Mucosa of descending colon (tissue), 3 donors: Measurements from ENCODE around the gene BMPER. TPM values are rescaled to one million over a fixed set of nuclear protein-coding genes. Genes with fewer than 3 reads are reported as not detected.
A peak's percentile ranks its signal among the peaks of the same experiment; 100 is the strongest.

Experiments
- ATAC-seq: fragments of 200-7000 bp; cut with Tn5 transposase; one replicate; pipeline ENCODE4 v1.9.1; 2020; ENCODE audit warnings: mild to moderate bottlenecking, moderate library complexity
- DNase-seq, 3 donors: peaks; one replicate each; pipeline ENCODE4 v3.0.0-alpha.2; 2020
- H3K36me3 ChIP-seq: fragments of 200-600 bp; one replicate; pipeline ENCODE4 v1.8.0; 2021; ENCODE audit warnings: low read depth, mild to moderate bottlenecking
- H3K4me1 ChIP-seq: fragments of 200-600 bp; one replicate; pipeline ENCODE4 v1.8.0; 2021; ENCODE audit warnings: low read depth, mild to moderate bottlenecking
- H3K4me3 ChIP-seq: fragments of 200-600 bp; one replicate; pipeline ENCODE4 v1.8.0; 2021; ENCODE audit warnings: mild to moderate bottlenecking
- H3K9me3 ChIP-seq: fragments of 200-600 bp; one replicate; pipeline ENCODE4 v1.8.0; 2021; ENCODE audit warnings: mild to moderate bottlenecking
- CTCF ChIP-seq: fragments of 200-600 bp; IDR thresholded peaks from one replicate; pipeline ENCODE4 v1.8.0; 2022; ENCODE audit warnings: antibody characterized with exemption, mild to moderate bottlenecking
- intact Hi-C, 2 donors: fragments of 100-400 bp; cut with DNase I in 1 of 2; cut with micrococcal nuclease in 1 of 2; formaldehyde crosslinking; loops; one replicate each; pipeline versions ENCODE4 v1.11.0 to v1.11.1; 2022; cut with DNase I, micrococcal nuclease
- total RNA-seq, 3 donors: library from RNA; stranded (reverse); fragmentation: NEBNext Ultra II Directional in 2 of 3; extraction: Animal tissue kit (Norgen Biotek cat#: 25700) in 2 of 3; gene quantifications; one replicate each; pipeline versions ENCODE4 v1.2.1 to v1.2.4, GENCODE V29; 2021 to 2023
- donor health status: DM: no; HTN: no; CAD: no; lungs with moderate emphysema.
- donor health status: DM: no; HTN: no; CAD: no.
- donor health status: DM: no; HTN: yes; CAD: no.

Gene BMPER
- total RNA-seq, 3 donors from 2014 or later = 1.3 to 2.0 (median 1.4) TPM

GRCh38 chr7:33901847-33902246 lies 3.5 kb upstream of the BMPER start:
- H3K4me3 ChIP-seq = no peak overlapping the region
- peaks cover 8% of the 10 kb centered on the region for H3K4me1 ChIP-seq
- intact Hi-C loops = no loop called here
- DNase-seq = no peak
- no peak for ATAC-seq
- H3K36me3 ChIP-seq = no peaks in the 10 kb centered on the region
- H3K9me3 ChIP-seq = no peaks in the 10 kb centered on the region
- TF ChIP-seq CTCF = no peak

GRCh38 chr7:33902746-33903145 lies 2.6 kb upstream of the BMPER start:
- DNase-seq = no peak
- no peaks in the 10 kb centered on the region for H3K36me3 ChIP-seq
- intact Hi-C loops = no loop called here
- H3K9me3 ChIP-seq = no peaks in the 10 kb centered on the region
- TF ChIP-seq CTCF = no peak
- H3K4me1 ChIP-seq = peaks cover 8% of the 10 kb centered on the region
- ATAC-seq = no peak
- no peak overlapping the region for H3K4me3 ChIP-seq

- H3K4me1 ChIP-seq = peaks cover 8% of the 10 kb centered on the region
- peak; percentile 60 for ATAC-seq
- intact Hi-C loops = no loop called here
Observed at GRCh38 chr7:33903791-33904680, 1.3 kb upstream of the BMPER start.

GRCh38 chr7:33904681-33905388 lies 504 bp upstream of the BMPER start:
- peaks cover 8% of the 10 kb centered on the region for H3K4me1 ChIP-seq
- intact Hi-C loops = no loop called here
- DNase-seq = peak; percentile 10 to 45 (median 30)
- H3K9me3 ChIP-seq = no peaks in the 10 kb centered on the region
- no peaks in the 10 kb centered on the region for H3K36me3 ChIP-seq
- ATAC-seq = peak; percentile 74
- no peak for TF ChIP-seq CTCF
- no peak overlapping the region for H3K4me3 ChIP-seq

More at GRCh38 chr7:33903791-33904680, 1.3 kb upstream of the BMPER start:
- no peak for TF ChIP-seq CTCF
- Histone ChIP-seq H3K4me3 (no peak overlapping the region), H3K36me3 (no peaks in the 10 kb centered on the region), H3K9me3 (no peaks in the 10 kb centered on the region)
- peak; percentile 17 to 53 (median 33) for DNase-seq

GRCh38 chr7:33906697-33907096 lies 1.4 kb downstream of the BMPER start:
- TF ChIP-seq CTCF = no peak
- no peak for DNase-seq
- no peak for ATAC-seq
- no peaks in the 10 kb centered on the region for H3K36me3 ChIP-seq
- peaks cover 8% of the 10 kb centered on the region for H3K4me1 ChIP-seq
- H3K9me3 ChIP-seq = no peaks in the 10 kb centered on the region
- intact Hi-C loops = no loop called here
- H3K4me3 ChIP-seq = no peak overlapping the region
